Measurements from ENCODE around the gene PUDP.

Gene PUDP

GRCh38 chrX:7146703-7147412 is 1.1 kb downstream of the PUDP start:
- Histone ChIP-seq H3K9ac (ENCODE audit: low read length) (peak overlapping the region; percentile 99), H3K79me2 (ENCODE audit: insufficient read depth, low read length) (peaks cover 54% of the 10 kb centered on the region), H3K4me3 (ENCODE audit: low read depth, low read length, poor library complexity, severe bottlenecking) (peak overlapping the region; percentile 99)

GRCh38 chrX:7146020-7146702 is 1.8 kb downstream of the PUDP start:
- Histone ChIP-seq H3K27me3 (ENCODE audit: insufficient read depth, low read length) (no peaks in the 10 kb centered on the region), H3K9me3 (ENCODE audit: low read length) (no peaks in the 10 kb centered on the region), H3K27ac (ENCODE audit: low read depth, low read length, poor library complexity, severe bottlenecking) (peak overlapping the region; percentile 92), H3F3A (ENCODE audit: insufficient read depth, low read length) (no peaks in the 10 kb centered on the region), H3K4me1 (ENCODE audit: insufficient read depth, low read length, severe bottlenecking) (peaks cover 46% of the 10 kb centered on the region), H2AFZ (ENCODE audit: low read length) (no peak overlapping the region), H3K9me2 (ENCODE audit: low read depth, low read length) (no peaks in the 10 kb centered on the region), H3K9ac (ENCODE audit: low read length) (peak overlapping the region; percentile 99), H3K36me3 (ENCODE audit: insufficient read depth, low read length) (peaks cover 17% of the 10 kb centered on the region), H4K20me1 (ENCODE audit: insufficient read depth, low read length) (no peaks in the 10 kb centered on the region), H3K79me2 (ENCODE audit: insufficient read depth, low read length) (peaks cover 60% of the 10 kb centered on the region), H3K4me2 (ENCODE audit: low read length) (peak overlapping the region; percentile 96), H3K4me3 (ENCODE audit: low read depth, low read length, poor library complexity, severe bottlenecking) (peak overlapping the region; percentile 99)
- TF ChIP-seq CTCF (IDR thresholded peaks at IDR 0.05; ENCODE audit: low read length): no peak
- no peak for TF ChIP-seq EZH2 (IDR thresholded peaks at IDR 0.05; ENCODE audit: borderline replicate concordance, low read length)

More at GRCh38 chrX:7146703-7147412, 1.1 kb downstream of the PUDP start:
- Histone ChIP-seq H2AFZ (ENCODE audit: low read length) (no peak overlapping the region), H3K9me3 (ENCODE audit: low read length) (no peaks in the 10 kb centered on the region), H3K27me3 (ENCODE audit: insufficient read depth, low read length) (no peaks in the 10 kb centered on the region), H4K20me1 (ENCODE audit: insufficient read depth, low read length) (no peaks in the 10 kb centered on the region), H3K4me2 (ENCODE audit: low read length) (peak overlapping the region; percentile 96), H3K36me3 (ENCODE audit: insufficient read depth, low read length) (peaks cover 11% of the 10 kb centered on the region), H3K9me2 (ENCODE audit: low read depth, low read length) (no peaks in the 10 kb centered on the region), H3K4me1 (ENCODE audit: insufficient read depth, low read length, severe bottlenecking) (peaks cover 46% of the 10 kb centered on the region), H3K27ac (ENCODE audit: low read depth, low read length, poor library complexity, severe bottlenecking) (peak overlapping the region; percentile 92), H3F3A (ENCODE audit: insufficient read depth, low read length) (no peaks in the 10 kb centered on the region)
- TF ChIP-seq CTCF (IDR thresholded peaks at IDR 0.05; ENCODE audit: low read length): no peak
- TF ChIP-seq EZH2 (IDR thresholded peaks at IDR 0.05; ENCODE audit: borderline replicate concordance, low read length): no peak

- H3K79me2 ChIP-seq (ENCODE audit: insufficient read depth, low read length): peaks cover 67% of the 10 kb centered on the region
- peak overlapping the region; percentile 96 for H3K4me2 ChIP-seq (ENCODE audit: low read length)
- no peak overlapping the region for H2AFZ ChIP-seq (ENCODE audit: low read length)
- H3K4me3 ChIP-seq (ENCODE audit: low read depth, low read length, poor library complexity, severe bottlenecking): peak overlapping the region; percentile 99
- peaks cover 23% of the 10 kb centered on the region for H3K36me3 ChIP-seq (ENCODE audit: insufficient read depth, low read length)
- peak overlapping the region; percentile 99; the same call in 1 of the 2 replicates for H3K9ac ChIP-seq (ENCODE audit: low read length)
- no peaks in the 10 kb centered on the region for H3K9me2 ChIP-seq (ENCODE audit: low read depth, low read length)
- H4K20me1 ChIP-seq (ENCODE audit: insufficient read depth, low read length): no peaks in the 10 kb centered on the region
- TF ChIP-seq CTCF (IDR thresholded peaks at IDR 0.05; ENCODE audit: low read length) (no peak), EZH2 (IDR thresholded peaks at IDR 0.05; ENCODE audit: borderline replicate concordance, low read length) (no peak)
- peak overlapping the region; percentile 92 for H3K27ac ChIP-seq (ENCODE audit: low read depth, low read length, poor library complexity, severe bottlenecking)
- no peaks in the 10 kb centered on the region for H3F3A ChIP-seq (ENCODE audit: insufficient read depth, low read length)
- no peaks in the 10 kb centered on the region for H3K9me3 ChIP-seq (ENCODE audit: low read length)
- no peaks in the 10 kb centered on the region for H3K27me3 ChIP-seq (ENCODE audit: insufficient read depth, low read length)
- peaks cover 46% of the 10 kb centered on the region for H3K4me1 ChIP-seq (ENCODE audit: insufficient read depth, low read length, severe bottlenecking)
Measured at GRCh38 chrX:7145454-7145853, 2.5 kb downstream of the PUDP start.

Measured in OCI-LY1 (cell line).